Brain microvascular endothelial cell (primary cell): ENCODE data around the gene CDH13.

Experiments used
- DNase-seq: peaks from one replicate; pipeline ENCODE4 v3.0.0-alpha.2; 2020
- H3K27ac ChIP-seq: fragments of 250-450 bp; sonication (Bioruptor Pico); 2 replicates; pipeline ENCODE4 v1.5.1; 2020; ENCODE audit warnings: mild to moderate bottlenecking, moderate library complexity
- H3K27me3 ChIP-seq: fragments of 250-450 bp; sonication (Bioruptor Pico); replicated peaks from 2 replicates; pipeline ENCODE4 v1.5.1; 2020; ENCODE audit warnings: mild to moderate bottlenecking
- H3K36me3 ChIP-seq: fragments of 250-450 bp; sonication (Bioruptor Pico); replicated peaks from 2 replicates; pipeline ENCODE4 v1.5.1; 2020; ENCODE audit warnings: mild to moderate bottlenecking
- H3K4me3 ChIP-seq: 2 replicates; pipeline ENCODE4 v1.5.1; 2011; ENCODE audit warnings: low read depth, mild to moderate bottlenecking, control low read depth, low read length, moderate library complexity
- CTCF ChIP-seq: IDR thresholded peaks from 2 replicates; pipeline ENCODE4 v1.5.1; 2011; ENCODE audit warnings: low read depth, mild to moderate bottlenecking, moderate library complexity, low read length, control low read depth, inconsistent platforms; ENCODE audit errors: missing control alignments
- in situ Hi-C: cut with HindIII; loops from 2 replicates; pipeline ENCODE4 v1.10.0; 2017; ENCODE audit warnings: low sequenced_read_pairs, low pct_ligation_motif_present

Gene CDH13

GRCh38 chr16:82995286-82995923 lies 368.6 kb downstream of the CDH13 start:
- in situ Hi-C loops = no loop called here
- Histone ChIP-seq H3K4me3 (peak overlapping the region; percentile 18), H3K36me3 (no peaks in the 10 kb centered on the region), H3K27me3 (no peaks in the 10 kb centered on the region), H3K27ac (peak overlapping the region; percentile 82)
- peak; percentile 61 for DNase-seq
- TF ChIP-seq CTCF = no peak

- peak overlapping the region; percentile 18 for H3K4me3 ChIP-seq
- in situ Hi-C loops = no loop called here
- DNase-seq = peak; percentile 88
- H3K27me3 ChIP-seq = no peaks in the 10 kb centered on the region
- H3K27ac ChIP-seq = peak overlapping the region; percentile 82
- TF ChIP-seq CTCF = no peak
- H3K36me3 ChIP-seq = no peaks in the 10 kb centered on the region
Observed at GRCh38 chr16:82995924-82996441, 369.2 kb downstream of the CDH13 start.

GRCh38 chr16:82996814-82997213 lies 370.0 kb downstream of the CDH13 start:
- Histone ChIP-seq H3K27me3 (no peaks in the 10 kb centered on the region), H3K27ac (no peak overlapping the region), H3K4me3 (no peak overlapping the region), H3K36me3 (no peaks in the 10 kb centered on the region)
- no peak for TF ChIP-seq CTCF
- in situ Hi-C loops = no loop called here
- no peak for DNase-seq

- DNase-seq = no peak
- Histone ChIP-seq H3K36me3 (no peaks in the 10 kb centered on the region), H3K4me3 (no peak overlapping the region), H3K27ac (no peak overlapping the region), H3K27me3 (no peaks in the 10 kb centered on the region)
- in situ Hi-C loops = no loop called here
- no peak for TF ChIP-seq CTCF
Observed at GRCh38 chr16:82999711-83000110, 372.9 kb downstream of the CDH13 start.

GRCh38 chr16:83002351-83003334 lies 375.9 kb downstream of the CDH13 start:
- no peak for TF ChIP-seq CTCF
- H3K4me3 ChIP-seq = no peak overlapping the region
- no peaks in the 10 kb centered on the region for H3K27me3 ChIP-seq
- DNase-seq = no peak
- no peak overlapping the region for H3K27ac ChIP-seq
- H3K36me3 ChIP-seq = no peaks in the 10 kb centered on the region
- in situ Hi-C loops = no loop called here
